Activated CD4-positive, alpha-beta T cell treated with anti-CD3 and anti-CD28 coated beads, Interleukin-2, amount 50 U/mL, for 4 hours (primary cell): ENCODE measurements around the gene ZMAT5.
A peak's percentile ranks its signal among the peaks of the same experiment; 100 is the strongest.

Experiments used
- DNase-seq, 2 experiments: peaks; one replicate each; pipeline ENCODE4 v3.0.0-alpha.2; 2020

Gene ZMAT5

GRCh38 chr22:29704528-29705285, 62.1 kb downstream of the ZMAT5 start:
- no peak for DNase-seq

GRCh38 chr22:29703569-29704195, 63.1 kb downstream of the ZMAT5 start:
- no peak for DNase-seq

GRCh38 chr22:29702931-29703501, 63.8 kb downstream of the ZMAT5 start:
- DNase-seq = no peak

GRCh38 chr22:29702000-29702930, 64.5 kb downstream of the ZMAT5 start:
- no peak for DNase-seq

GRCh38 chr22:29701155-29701999, 65.4 kb downstream of the ZMAT5 start:
- DNase-seq = peak; percentile 16 to 17

- DNase-seq = no peak
Observed at GRCh38 chr22:29700900-29701154, 66.0 kb downstream of the ZMAT5 start.

- DNase-seq = no peak
Observed at GRCh38 chr22:29700206-29700899, 66.5 kb downstream of the ZMAT5 start.

- DNase-seq = no peak
Observed at GRCh38 chr22:29697853-29698598, 68.8 kb downstream of the ZMAT5 start.

GRCh38 chr22:29695129-29695926, 71.5 kb downstream of the ZMAT5 start:
- no peak for DNase-seq

- DNase-seq = no peak
Observed at GRCh38 chr22:29693671-29694070, 73.1 kb downstream of the ZMAT5 start.

GRCh38 chr22:29693161-29693560, 73.6 kb downstream of the ZMAT5 start:
- DNase-seq = no peak

GRCh38 chr22:29692327-29692640, 74.5 kb downstream of the ZMAT5 start:
- DNase-seq = no peak

GRCh38 chr22:29691636-29692326, 75.0 kb downstream of the ZMAT5 start:
- no peak for DNase-seq

- DNase-seq = no peak
Observed at GRCh38 chr22:29690476-29690875, 76.3 kb downstream of the ZMAT5 start.

- DNase-seq = peak; percentile 34 to 46
Observed at GRCh38 chr22:29689880-29690213, 77.0 kb downstream of the ZMAT5 start.

- no peak for DNase-seq
Observed at GRCh38 chr22:29689206-29689879, 77.5 kb downstream of the ZMAT5 start.

GRCh38 chr22:29684244-29684643, 82.6 kb downstream of the ZMAT5 start:
- no peak for DNase-seq

GRCh38 chr22:29683536-29683935, 83.3 kb downstream of the ZMAT5 start:
- no peak for DNase-seq
